ENCODE data around the gene SCYGR8.

The SCYGR8 gene

DNA sequence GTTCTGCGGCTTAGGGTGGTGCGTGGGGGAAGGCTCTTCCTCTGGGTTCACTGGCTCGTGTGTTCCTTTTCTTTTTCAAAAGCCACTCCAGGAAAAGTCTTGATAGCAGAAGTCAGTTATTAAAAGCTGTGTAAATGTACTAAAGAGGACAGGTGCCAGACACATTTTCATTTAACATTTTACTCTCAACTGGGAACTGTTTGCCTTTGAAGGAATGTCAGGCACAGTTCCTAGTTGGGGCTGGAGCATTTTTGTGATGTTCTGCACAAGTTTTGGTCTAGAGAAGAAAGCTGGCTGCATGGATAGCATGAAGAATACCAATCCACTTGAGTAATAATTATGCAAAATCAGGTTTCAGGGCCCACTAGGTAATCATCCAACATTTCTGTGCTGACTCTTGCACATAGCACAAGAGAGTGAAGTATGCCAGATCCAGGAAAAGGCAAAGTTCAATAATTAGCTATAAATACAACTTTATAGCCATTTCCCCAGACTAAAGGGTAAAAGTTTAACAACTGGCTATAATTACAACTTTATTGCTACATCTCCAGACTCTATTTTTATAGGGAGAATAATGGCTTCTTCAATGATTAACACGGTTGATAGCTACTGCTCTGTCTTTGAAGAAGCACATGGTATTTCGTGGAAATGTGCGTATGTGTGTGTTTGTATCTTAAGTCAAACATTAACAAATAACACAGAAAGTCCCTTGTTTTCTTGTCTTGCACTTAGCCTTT, 16.2 kb downstream of the SCYGR8 start:
- DNase-seq (ENCODE audit: low read depth in 2 of 2): no peak

DNA sequence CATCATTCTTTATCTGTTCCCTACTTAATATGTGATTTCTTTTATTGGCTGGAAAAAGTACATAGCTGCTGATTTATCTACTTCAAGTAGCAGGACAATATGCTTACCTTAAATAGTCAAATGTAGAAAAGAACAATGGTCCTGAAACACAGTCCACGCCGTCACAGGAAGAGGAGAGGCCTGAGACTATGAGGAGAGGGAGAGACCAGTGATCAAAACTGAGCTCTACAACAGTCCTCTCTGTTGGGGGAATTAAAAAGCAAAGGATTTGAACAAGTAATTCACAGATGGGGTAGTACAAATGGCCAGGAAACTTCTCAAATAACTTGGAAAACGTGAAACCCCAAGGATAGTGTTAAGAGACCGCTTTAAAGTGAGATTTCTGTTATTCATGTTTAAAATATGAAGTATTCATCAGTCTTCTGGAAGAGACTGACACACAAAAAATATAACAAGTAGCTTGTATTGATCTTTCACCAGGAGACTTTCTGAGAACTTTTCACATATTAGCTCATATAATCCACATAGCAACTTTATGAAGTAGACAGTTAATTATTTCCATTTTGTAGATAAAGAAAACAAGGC, 20.2 kb downstream of the SCYGR8 start:
- no peak for DNase-seq (ENCODE audit: low read depth in 2 of 2)

DNA sequence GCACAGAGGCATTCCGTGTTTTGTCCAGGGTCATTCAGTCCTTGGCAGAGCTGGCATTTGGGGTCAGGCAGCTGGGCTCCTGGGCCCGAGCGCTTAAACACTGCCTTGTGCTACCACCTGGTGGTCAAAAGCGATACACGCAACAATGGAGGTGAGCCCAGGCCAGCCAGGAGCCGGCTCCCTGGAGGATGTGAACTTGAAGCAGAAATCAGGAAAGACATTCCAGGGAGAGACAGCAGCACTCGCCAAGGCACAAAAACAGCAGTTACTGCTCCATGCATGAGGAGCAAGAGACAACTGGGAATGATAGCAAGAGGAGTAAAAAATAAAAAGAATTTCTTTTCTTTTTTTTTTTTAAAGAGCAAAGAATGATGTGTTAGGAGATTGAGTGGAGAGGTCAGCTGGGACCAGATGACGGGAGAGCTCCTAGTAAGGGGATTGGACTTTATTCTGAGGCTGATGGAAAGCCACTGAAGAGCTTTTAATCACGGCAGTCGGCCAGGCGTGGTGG, 20.7 kb downstream of the SCYGR8 start:
- DNase-seq (ENCODE audit: low read depth in 2 of 2): peak; percentile 32

DNA sequence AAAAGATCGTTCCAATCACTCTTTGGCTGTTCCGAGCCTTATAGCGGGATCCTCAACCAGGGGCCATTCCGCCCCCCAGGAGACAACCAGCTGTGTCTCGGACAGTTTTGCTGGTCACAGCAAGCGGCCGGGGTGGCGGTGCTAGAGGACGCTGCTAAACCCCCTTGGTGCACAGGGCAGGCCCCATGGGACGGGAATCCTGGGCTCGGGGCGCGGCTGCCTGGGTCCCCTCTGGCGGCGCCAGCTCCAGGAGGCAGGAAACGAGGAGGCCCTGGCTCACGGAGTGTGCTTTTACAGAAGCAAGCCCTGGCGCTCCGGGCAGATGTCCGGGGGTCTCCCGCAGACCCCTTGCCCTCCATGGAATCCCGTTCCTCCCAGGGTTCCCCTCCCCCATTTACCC, 22.1 kb downstream of the SCYGR8 start:
- no peak for DNase-seq (ENCODE audit: low read depth in 2 of 2)

GRCh38 chr2:227772197-227772661, 26.5 kb downstream of the SCYGR8 start:
- no peak for DNase-seq (ENCODE audit: low read depth in 2 of 2)

DNA sequence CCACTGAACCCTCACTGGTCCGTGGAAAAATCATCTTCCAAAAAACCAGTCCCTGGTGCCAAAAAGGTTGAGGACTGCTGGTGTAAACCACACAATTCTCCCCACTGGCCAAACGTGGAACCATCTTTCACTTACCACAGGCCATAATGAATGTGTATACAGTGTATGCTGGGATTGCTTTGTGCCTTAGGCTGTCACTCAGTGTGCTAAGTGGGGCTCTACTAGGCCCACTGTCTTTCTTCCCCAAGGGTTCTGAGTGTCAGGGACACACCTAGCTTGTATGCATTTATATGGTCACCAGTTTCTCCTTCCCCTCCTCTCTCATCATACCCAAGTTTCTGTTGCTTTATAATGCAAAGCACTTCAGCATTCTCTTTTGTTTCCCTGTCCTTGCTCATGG, 27.2 kb downstream of the SCYGR8 start:
- DNase-seq (ENCODE audit: low read depth in 2 of 2): no peak

DNA sequence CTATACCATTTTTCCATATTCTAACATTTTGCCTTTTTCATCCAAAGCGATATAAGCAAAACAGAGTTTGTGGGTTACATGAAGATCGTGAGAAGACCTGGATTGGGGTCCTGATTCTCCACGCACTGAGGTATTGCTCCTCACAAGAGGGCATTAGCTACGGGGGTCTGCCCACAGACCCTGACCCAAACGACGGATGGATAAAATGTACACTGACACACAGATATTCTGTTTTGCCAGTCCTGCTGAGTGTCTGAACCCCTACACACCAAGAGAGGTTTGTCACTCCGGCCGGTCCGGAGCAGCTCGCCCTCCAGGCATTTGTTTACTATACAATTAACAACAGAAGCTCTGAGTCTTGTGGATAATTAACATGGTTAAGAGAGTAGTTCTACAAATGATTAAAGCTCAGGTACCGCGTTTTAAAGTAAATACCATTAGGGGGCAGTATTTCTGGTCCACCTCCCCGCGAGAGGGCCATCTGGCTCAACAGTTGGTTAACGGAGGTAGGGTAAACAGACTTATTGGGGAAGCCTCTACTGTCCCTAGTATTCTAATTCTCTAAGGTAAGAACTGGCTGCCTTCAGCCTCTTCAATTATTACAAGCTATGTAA, 28.4 kb downstream of the SCYGR8 start:
- DNase-seq (ENCODE audit: low read depth in 2 of 2): no peak

DNA sequence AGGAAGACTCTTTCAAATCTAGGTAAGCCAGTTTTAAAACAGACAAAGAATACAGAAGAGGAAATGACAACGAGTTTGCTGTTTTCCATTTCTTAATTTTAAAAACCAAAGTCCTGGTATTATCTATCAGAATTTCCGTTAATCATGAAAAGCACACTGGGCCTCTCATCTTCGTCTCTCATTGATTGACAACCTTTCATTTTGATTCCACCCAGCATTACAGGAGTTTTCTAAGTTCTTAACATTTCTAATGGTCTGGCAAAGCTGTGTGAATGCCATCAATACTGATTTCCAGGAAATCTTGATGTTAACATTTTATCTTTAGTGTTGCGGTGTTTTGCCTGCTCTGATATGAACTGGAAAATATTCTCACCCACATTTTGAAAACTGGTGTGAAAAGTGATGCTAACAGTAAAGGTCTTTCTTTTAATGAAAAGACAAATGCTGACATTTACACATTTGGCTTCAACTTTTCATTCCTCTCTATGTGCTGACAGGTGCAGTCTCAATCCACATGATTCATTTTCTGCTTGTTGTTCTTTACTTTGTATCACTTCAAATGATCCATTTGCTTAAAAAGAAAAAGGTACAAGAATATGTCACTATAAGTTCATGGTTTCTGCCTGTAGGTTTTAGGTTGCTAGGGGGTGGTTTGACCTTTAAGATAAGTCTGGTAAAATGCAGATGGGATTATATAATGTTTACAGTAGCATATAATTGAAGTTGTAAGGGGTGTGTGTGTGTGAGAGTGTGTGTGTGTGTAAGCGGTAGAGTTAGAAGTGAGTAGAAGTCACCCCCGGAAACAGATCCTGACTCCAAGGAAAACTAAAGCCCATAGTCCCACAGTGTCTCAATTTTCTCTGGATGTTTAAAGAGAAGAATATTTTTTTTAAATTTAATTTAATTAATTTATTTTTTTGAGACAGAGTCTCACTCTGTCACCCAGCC, 29.5 kb downstream of the SCYGR8 start:
- no peak for DNase-seq (ENCODE audit: low read depth in 2 of 2)

DNA sequence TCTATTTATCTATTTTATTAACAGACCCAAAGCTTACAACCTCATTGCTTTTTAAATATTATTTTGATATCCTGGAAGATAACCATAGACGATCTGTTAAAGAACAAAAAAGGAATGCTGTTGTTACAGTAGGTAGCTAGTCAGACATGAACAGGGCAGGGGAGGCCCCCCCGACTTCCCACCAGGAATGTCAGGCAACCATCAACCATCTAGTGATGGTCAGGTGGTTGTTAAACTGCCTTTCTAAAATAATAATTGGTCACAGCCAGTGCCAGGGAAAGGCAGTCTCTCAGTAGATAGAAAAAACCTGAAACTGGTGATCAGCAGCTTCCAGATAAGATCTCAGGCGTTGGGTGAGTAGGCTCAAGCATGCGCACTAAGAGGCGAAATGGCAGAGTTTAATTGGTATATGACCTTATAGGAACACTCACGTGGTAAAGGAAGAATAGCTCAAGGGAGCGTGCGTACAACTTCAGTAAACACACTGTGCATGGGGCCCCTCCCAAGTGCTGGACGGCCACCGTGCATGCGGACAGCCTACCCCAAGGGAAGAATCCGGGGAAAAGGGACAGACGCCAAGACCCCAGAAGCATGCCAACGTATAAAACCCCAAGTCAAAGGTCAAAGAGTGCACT, 35.4 kb downstream of the SCYGR8 start:
- no peak for DNase-seq (ENCODE audit: low read depth in 2 of 2)

GRCh38 chr2:227781841-227782240, 36.1 kb downstream of the SCYGR8 start:
- DNase-seq (ENCODE audit: low read depth in 2 of 2): no peak

DNA sequence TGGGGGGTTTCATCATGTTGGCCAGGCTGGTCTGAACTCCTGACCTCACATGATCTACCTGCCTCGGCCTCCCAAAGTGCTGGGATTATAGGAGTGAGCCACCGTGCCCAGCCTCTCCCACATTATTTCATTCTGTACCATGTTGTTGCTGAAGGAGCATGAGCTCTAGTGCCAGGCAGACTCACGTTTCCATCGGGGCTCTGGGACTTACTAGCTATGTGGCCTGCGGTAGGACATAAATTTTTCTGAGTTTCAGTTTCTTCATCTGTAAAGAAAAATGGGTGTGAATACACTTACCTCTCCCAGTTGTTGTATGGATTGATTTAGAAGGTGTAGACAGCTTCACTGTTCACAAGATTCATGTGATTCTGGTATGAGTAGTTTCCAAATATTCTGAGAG, 37.1 kb downstream of the SCYGR8 start:
- DNase-seq (ENCODE audit: low read depth in 2 of 2): no peak

DNA sequence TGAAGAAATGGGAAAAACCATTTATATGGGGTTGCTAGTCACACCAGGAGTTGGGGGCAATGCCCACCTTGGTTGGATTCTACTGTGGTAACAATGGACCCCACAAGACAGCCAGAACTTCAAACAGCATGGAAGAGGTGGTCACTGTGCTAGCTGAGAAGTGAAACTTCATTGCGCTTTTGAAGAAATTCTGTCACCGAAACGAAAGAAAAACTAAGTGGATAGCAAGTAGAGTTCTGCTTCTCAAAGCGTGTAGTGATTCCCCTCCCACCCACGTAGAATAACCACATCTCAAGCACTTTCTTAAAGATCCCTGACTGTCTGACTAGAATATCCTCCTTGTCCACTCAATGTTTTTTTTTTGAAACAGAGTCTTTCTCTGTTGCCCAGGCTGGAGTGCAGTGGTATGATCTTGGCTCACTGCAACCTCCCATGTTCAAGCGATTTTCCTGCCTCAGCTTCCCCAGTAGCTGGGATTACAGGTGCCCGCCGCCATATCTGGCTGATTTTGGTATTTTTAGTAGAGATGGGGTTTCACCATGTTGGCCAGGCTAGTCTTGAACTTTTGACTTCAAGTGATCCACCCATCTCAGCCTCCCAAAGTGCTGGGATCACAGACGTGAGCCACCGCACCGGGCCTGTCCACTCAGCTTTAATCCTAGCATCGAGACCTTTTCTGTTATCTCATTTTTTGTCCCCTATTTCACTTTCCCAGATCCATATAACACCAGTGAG, 37.9 kb downstream of the SCYGR8 start:
- no peak for DNase-seq (ENCODE audit: low read depth in 2 of 2)

DNA sequence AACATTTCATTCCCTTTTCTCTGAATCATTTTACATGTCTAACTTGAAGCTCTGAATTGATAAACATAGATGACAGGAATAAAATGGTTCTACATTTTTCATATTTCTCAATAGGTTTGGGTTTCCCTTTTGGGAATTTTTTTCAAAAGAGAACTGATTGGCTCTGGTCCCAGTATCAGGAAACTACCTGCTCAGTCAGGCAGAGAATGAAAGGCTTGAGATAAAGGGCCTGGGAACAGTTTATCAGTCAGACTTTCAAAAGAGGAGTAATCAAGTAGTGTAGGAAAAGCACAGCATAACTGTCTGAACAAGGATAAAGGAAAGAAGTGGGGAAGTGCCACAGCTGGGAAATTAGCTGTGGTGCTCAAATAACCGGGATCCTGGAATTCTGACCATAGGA, 39.6 kb downstream of the SCYGR8 start:
- DNase-seq (ENCODE audit: low read depth in 2 of 2): no peak

GRCh38 chr2:227788561-227789018, 42.9 kb downstream of the SCYGR8 start:
- no peak for DNase-seq (ENCODE audit: low read depth in 2 of 2)

DNA sequence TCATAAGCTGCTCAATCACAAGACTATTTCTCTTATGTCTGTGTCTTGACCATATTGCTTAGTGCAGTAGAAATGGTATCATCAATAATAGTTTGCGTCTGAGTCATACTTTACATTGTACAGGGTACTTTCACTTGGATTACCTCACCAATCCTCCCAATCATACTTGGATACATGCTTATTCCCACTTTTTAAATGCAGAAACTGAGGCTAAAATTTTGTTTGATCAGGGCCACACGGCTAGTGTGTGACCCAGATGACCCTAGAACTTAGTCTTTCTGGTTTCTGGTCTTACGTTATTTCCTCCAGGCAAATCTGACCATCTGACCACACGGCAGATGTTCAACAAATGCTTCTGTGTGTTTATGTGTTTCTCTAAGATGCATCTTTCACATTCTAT, 44.1 kb downstream of the SCYGR8 start:
- no peak for DNase-seq (ENCODE audit: low read depth in 2 of 2)

DNA sequence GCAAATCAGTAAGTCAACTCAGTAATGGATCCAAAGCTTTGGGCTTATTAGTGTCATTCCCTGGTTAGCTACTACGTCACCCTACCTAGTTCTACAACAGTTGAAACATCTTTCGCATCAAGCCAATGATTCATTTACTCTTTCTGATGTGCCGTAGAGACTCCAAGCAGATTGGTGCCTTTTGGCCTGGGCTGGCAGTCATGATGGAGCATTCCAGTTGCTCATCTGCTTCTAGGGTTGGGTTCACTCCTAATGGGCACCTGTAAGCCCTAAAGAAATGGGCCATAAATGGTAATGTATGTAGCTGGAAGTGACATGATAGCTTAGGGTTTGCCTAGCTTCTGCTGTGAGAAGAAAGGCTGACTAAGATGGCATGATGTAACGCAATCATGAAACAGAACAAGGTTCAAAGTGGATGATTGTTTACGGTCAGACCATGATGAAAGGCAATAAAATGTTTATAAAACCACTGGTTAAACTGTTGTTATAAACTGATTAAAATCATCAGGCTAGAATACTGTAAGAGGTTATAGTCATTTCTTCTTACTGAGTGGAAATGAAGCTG, 47.5 kb downstream of the SCYGR8 start:
- no peak for DNase-seq (ENCODE audit: low read depth in 2 of 2)
